Mesothelial cell of epicardium (in vitro differentiated cells): ENCODE data around the gene VARS2. TPM values are rescaled to one million over a fixed set of nuclear protein-coding genes. Genes with fewer than 3 reads are reported as not detected.
"Not testable (repeated sequence)": the region's sequence is repeated elsewhere in the genome, so short reads cannot be mapped to it uniquely, and the experiment has no call there.

Experiments used
- DNase-seq, 2 experiments: peaks; one replicate each; pipeline ENCODE4 v3.0.0; 2021; ENCODE audit warnings: low spot score in 2 of 2; ENCODE audit not compliant: unreplicated experiment in 2 of 2
- H3K27ac Mint-ChIP-seq: 2 replicates; pipeline ENCODE4 v1.8.0; 2021; ENCODE audit warnings: mixed read lengths
- H3K27me3 Mint-ChIP-seq: 2 replicates; pipeline ENCODE4 v1.8.0; 2021; ENCODE audit warnings: low read depth, mixed read lengths
- H3K36me3 Mint-ChIP-seq: 2 replicates; pipeline ENCODE4 v1.8.0; 2021; ENCODE audit warnings: mixed read lengths
- H3K4me1 Mint-ChIP-seq: 2 replicates; pipeline ENCODE4 v1.8.0; 2021; ENCODE audit warnings: mixed read lengths
- H3K4me3 Mint-ChIP-seq: 2 replicates; pipeline ENCODE4 v1.8.0; 2021; ENCODE audit warnings: mild to moderate bottlenecking, moderate library complexity, mixed read lengths
- H3K9me3 Mint-ChIP-seq: 2 replicates; pipeline ENCODE4 v1.8.0; 2021; ENCODE audit warnings: mixed read lengths
- CTCF ChIP-seq: fragments of 200-600 bp; sonication (generic); IDR thresholded peaks from one replicate; pipeline ENCODE4 v1.5.0; 2021; ENCODE audit warnings: antibody characterized with exemption; ENCODE audit not compliant: unreplicated experiment
- total RNA-seq: library from RNA; stranded (reverse); gene quantifications from 3 replicates; pipeline ENCODE4 v1.2.1, GENCODE V29; 2021

VARS2 gene
- total RNA-seq, 1 donor from 2014 or later: 67.4 TPM

GRCh38 chr6:30901436-30901835 lies 12.6 kb upstream of the VARS2 start:
- no peak overlapping the region for H3K4me3 Mint-ChIP-seq
- H3K9me3 Mint-ChIP-seq: no peaks in the 10 kb centered on the region
- no peak overlapping the region for H3K27ac Mint-ChIP-seq
- TF ChIP-seq CTCF: no peak
- no peak for DNase-seq
- H3K36me3 Mint-ChIP-seq: peaks cover 16% of the 10 kb centered on the region
- H3K4me1 Mint-ChIP-seq: no peaks in the 10 kb centered on the region
- H3K27me3 Mint-ChIP-seq: no peaks in the 10 kb centered on the region

- not testable (repeated sequence) for H3K9me3 Mint-ChIP-seq, H3K4me1 Mint-ChIP-seq, H3K27me3 Mint-ChIP-seq, DNase-seq, H3K4me3 Mint-ChIP-seq, H3K27ac Mint-ChIP-seq
- H3K36me3 Mint-ChIP-seq: peaks cover 12% of the 10 kb centered on the region
Observed at GRCh38 chr6:30902196-30902595, 11.8 kb upstream of the VARS2 start.

- Mint-ChIP-seq H3K27me3 (no peaks in the 10 kb centered on the region), H3K4me1 (no peaks in the 10 kb centered on the region), H3K36me3 (peaks cover 12% of the 10 kb centered on the region), H3K4me3 (no peak overlapping the region), H3K9me3 (no peaks in the 10 kb centered on the region), H3K27ac (no peak overlapping the region)
- no peak for DNase-seq
- no peak for TF ChIP-seq CTCF
Observed at GRCh38 chr6:30902709-30903108, 11.3 kb upstream of the VARS2 start.

- Mint-ChIP-seq H3K4me3 (no peak overlapping the region), H3K4me1 (peaks cover under 1% of the 10 kb centered on the region), H3K27me3 (no peaks in the 10 kb centered on the region), H3K9me3 (no peaks in the 10 kb centered on the region), H3K27ac (no peak overlapping the region), H3K36me3 (peaks cover 12% of the 10 kb centered on the region)
- no peak for DNase-seq
- no peak for TF ChIP-seq CTCF
Observed at GRCh38 chr6:30903236-30903635, 10.8 kb upstream of the VARS2 start.

- not testable (repeated sequence) for DNase-seq, H3K27me3 Mint-ChIP-seq, H3K9me3 Mint-ChIP-seq, H3K27ac Mint-ChIP-seq
- peak overlapping the region; percentile 96 for H3K4me3 Mint-ChIP-seq
- H3K36me3 Mint-ChIP-seq: peaks cover 11% of the 10 kb centered on the region
- H3K4me1 Mint-ChIP-seq: peaks cover 11% of the 10 kb centered on the region
Observed at GRCh38 chr6:30907290-30907757, 6.7 kb upstream of the VARS2 start.

- TF ChIP-seq CTCF: no peak
- Mint-ChIP-seq H3K27ac (peak within 1 kb of the TSS; percentile 91), H3K36me3 (peaks cover 11% of the 10 kb centered on the region), H3K4me1 (peaks cover 11% of the 10 kb centered on the region), H3K4me3 (peak within 1 kb of the TSS; percentile 96), H3K27me3 (no peaks in the 10 kb centered on the region), H3K9me3 (no peaks in the 10 kb centered on the region)
- DNase-seq: peak; percentile 81 to 90
Observed at GRCh38 chr6:30907758-30908591, 6.1 kb upstream of the VARS2 start, which contains the start of gene GTF2H4. TSS of gene GTF2H4 (plus strand) at chr6:30908207.
